K562 (cell line): Measurements from ENCODE around the gene SYT6. TPM values are rescaled to one million over a fixed set of nuclear protein-coding genes. Genes with fewer than 3 reads are reported as not detected.

Source experiments
- CTCFL ChIP-seq: IDR thresholded peaks from 2 replicates; pipeline ENCODE4 v1.6.1; 2011; ENCODE audit warnings: borderline replicate concordance, low read depth, mild to moderate bottlenecking, moderate library complexity, low read length; ENCODE audit not compliant: insufficient read depth, poor library complexity, severe bottlenecking
- DNMT1 ChIP-seq: fragments of 450-650 bp; IDR thresholded peaks from 2 replicates; pipeline ENCODE4 v1.6.1; 2016; ENCODE audit warnings: antibody characterized with exemption, mild to moderate bottlenecking
- GABPB1 ChIP-seq: sonication (generic); formaldehyde crosslinking; IDR thresholded peaks from 2 replicates; pipeline ENCODE4 v1.8.0; 2022; ENCODE audit warnings: mild to moderate bottlenecking, missing genetic modification reagents
- GTF2B ChIP-seq: IDR thresholded peaks from 2 replicates; pipeline ENCODE4 v1.6.1; 2011; ENCODE audit not compliant: insufficient read length; ENCODE audit errors: extremely low read depth
- JUNB ChIP-seq: fragments of 450-650 bp; formaldehyde crosslinking; conservative IDR thresholded peaks from 2 replicates; pipeline ENCODE4 v1.4.0; 2020; ENCODE audit warnings: mild to moderate bottlenecking
- MAFK ChIP-seq: IDR thresholded peaks from 2 replicates; pipeline ENCODE4 v1.6.1; 2011; ENCODE audit warnings: low read length, improper control_type of control experiment
- MCM5 ChIP-seq: fragments of 450-650 bp; IDR thresholded peaks from 2 replicates; pipeline ENCODE4 v1.6.1; 2016; ENCODE audit warnings: low read depth
- PTTG1 ChIP-seq: fragments of 450-650 bp; IDR thresholded peaks from 2 replicates; pipeline ENCODE4 v1.6.1; 2016; ENCODE audit warnings: low read depth, mild to moderate bottlenecking, missing genetic modification characterization, missing compliant biosample characterization
- SIN3A ChIP-seq, 2 experiments: fragments of 150-350 bp in 1 of 2; IDR thresholded peaks; 2 replicates each; pipeline ENCODE4 v1.6.1; 2011 to 2016; ENCODE audit warnings: borderline replicate concordance in 2 of 2, low read depth in 2 of 2, low read length in 2 of 2, mild to moderate bottlenecking in 2 of 2, moderate library complexity in 2 of 2; ENCODE audit not compliant: control insufficient read depth in 1 of 2
- SLC30A9 ChIP-seq: fragments of 250-450 bp; sonication (Bioruptor Pico); IDR thresholded peaks from 2 replicates; pipeline ENCODE4 v1.8.0; 2022; ENCODE audit warnings: mild to moderate bottlenecking, moderate library complexity
- SREBF2 ChIP-seq: sonication (generic); formaldehyde crosslinking; IDR thresholded peaks from 2 replicates; pipeline ENCODE4 v1.4.0; 2020; ENCODE audit warnings: mild to moderate bottlenecking, missing genetic modification reagents
- ZBED1 ChIP-seq: IDR thresholded peaks from 2 replicates; pipeline ENCODE4 v1.6.1; 2014
- ZFP30 ChIP-seq: fragments of 250-450 bp; sonication (Bioruptor Pico); IDR thresholded peaks from 2 replicates; pipeline ENCODE4 v1.8.0; 2022; ENCODE audit warnings: moderate library complexity, mild to moderate bottlenecking, inconsistent platforms, borderline replicate concordance
- ZKSCAN1 ChIP-seq: fragments of 150-350 bp; IDR thresholded peaks from 2 replicates; pipeline ENCODE4 v1.6.1; 2016; ENCODE audit warnings: low read depth, low read length
- ZNF217 ChIP-seq: sonication (generic); formaldehyde crosslinking; IDR thresholded peaks from 2 replicates; pipeline ENCODE4 v1.8.0; 2022; ENCODE audit warnings: mild to moderate bottlenecking, missing genetic modification reagents
- ZNF449 ChIP-seq: fragments of 250-450 bp; sonication (Bioruptor Pico); IDR thresholded peaks from 2 replicates; pipeline ENCODE4 v1.8.0; 2022; ENCODE audit warnings: moderate library complexity, mild to moderate bottlenecking, inconsistent platforms
- polyA plus RNA-seq, 8 experiments: library from polyadenylated mRNA; depleted of rRNA in 4 of 8; stranded (reverse) in 5 of 8; unstranded in 3 of 8; fragments of >200 nt; fragmentation: Nextera tagmentation in 2 of 8; fragmentation: Illumina TruSeq in 1 of 8; extraction: Ambion mirVana in 2 of 8; extraction: Trizol in 1 of 8; gene quantifications; 2 replicates each; pipeline versions ENCODE4 v1.2.1 to v1.2.3, GENCODE V29; 2011 to 2014; ENCODE audit warnings: inconsistent platforms in 1 of 8, missing spikeins in 1 of 8
- total RNA-seq, 7 experiments: library from RNA; depleted of rRNA in 6 of 7; stranded (reverse); fragments of >200 nt in 6 of 7; fragmentation: Illumina TruSeq in 2 of 7; extraction: Trizol in 2 of 7; gene quantifications; 2 replicates each; pipeline versions ENCODE4 v1.2.1 to v1.2.3, GENCODE V29; 2011 to 2021; ENCODE audit warnings: low replicate concordance in 1 of 7
- TF ChIP-seq, protein P1 (sequence below): conservative IDR thresholded peaks from 2 replicates; pipeline ENCODE4 v1.6.1; 2011; ENCODE audit warnings: low read depth, mild to moderate bottlenecking, low read length; ENCODE audit not compliant: control insufficient read depth
- TF ChIP-seq, protein P2 (sequence below): fragments of 450-650 bp; formaldehyde crosslinking; IDR thresholded peaks from 2 replicates; pipeline ENCODE4 v1.4.0; 2020; ENCODE audit warnings: mild to moderate bottlenecking, moderate library complexity
- TF ChIP-seq, protein P3 (sequence below), 2 experiments: fragments of 450-650 bp; IDR thresholded peaks; 2 replicates each; pipeline ENCODE4 v1.6.1; 2016

Gene SYT6
- total and polyA plus RNA-seq, 9 of the 15 experiments (the other 6 are each of a cell fraction or from before 2014, with no cell fraction given) = 0.06 TPM; not detected in 8

GRCh38 chr1:114088392-114089299 lies 65.0 kb downstream of the SYT6 start (continued):
- no peak for TF ChIP-seq ZKSCAN1
- TF ChIP-seq GABPB1 = no peak; the same call in 1 of the 2 replicates
- TF ChIP-seq, protein P1, sequence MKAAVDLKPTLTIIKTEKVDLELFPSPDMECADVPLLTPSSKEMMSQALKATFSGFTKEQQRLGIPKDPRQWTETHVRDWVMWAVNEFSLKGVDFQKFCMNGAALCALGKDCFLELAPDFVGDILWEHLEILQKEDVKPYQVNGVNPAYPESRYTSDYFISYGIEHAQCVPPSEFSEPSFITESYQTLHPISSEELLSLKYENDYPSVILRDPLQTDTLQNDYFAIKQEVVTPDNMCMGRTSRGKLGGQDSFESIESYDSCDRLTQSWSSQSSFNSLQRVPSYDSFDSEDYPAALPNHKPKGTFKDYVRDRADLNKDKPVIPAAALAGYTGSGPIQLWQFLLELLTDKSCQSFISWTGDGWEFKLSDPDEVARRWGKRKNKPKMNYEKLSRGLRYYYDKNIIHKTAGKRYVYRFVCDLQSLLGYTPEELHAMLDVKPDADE = no peak
- TF ChIP-seq MCM5 = no peak
- no peak for TF ChIP-seq SLC30A9 (CRISPR knock-in tag)
- TF ChIP-seq GTF2B = no peak
- no peak for TF ChIP-seq DNMT1
- no peak for TF ChIP-seq ZNF217
- no peak for TF ChIP-seq SIN3A (IDR thresholded peaks at IDR 0.05; ENCODE audit: borderline replicate concordance in 2 of 2, control insufficient read depth in 1 of 2, low read depth in 2 of 2, low read length in 2 of 2)
- no peak for TF ChIP-seq PTTG1 (tag)
- TF ChIP-seq ZFP30 (CRISPR knock-in tag) = no peak
- TF ChIP-seq CTCFL = no peak
- TF ChIP-seq JUNB (CRISPR knock-in tag) = no peak
- no peak for TF ChIP-seq ZBED1
- no peak for TF ChIP-seq SREBF2 (CRISPR knock-in tag)
- TF ChIP-seq, protein P2, sequence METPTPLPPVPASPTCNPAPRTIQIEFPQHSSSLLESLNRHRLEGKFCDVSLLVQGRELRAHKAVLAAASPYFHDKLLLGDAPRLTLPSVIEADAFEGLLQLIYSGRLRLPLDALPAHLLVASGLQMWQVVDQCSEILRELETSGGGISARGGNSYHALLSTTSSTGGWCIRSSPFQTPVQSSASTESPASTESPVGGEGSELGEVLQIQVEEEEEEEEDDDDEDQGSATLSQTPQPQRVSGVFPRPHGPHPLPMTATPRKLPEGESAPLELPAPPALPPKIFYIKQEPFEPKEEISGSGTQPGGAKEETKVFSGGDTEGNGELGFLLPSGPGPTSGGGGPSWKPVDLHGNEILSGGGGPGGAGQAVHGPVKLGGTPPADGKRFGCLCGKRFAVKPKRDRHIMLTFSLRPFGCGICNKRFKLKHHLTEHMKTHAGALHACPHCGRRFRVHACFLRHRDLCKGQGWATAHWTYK = no peak
- no peak for TF ChIP-seq ZNF449 (CRISPR knock-in tag)
- no peak for TF ChIP-seq MAFK
- TF ChIP-seq, protein P3, sequence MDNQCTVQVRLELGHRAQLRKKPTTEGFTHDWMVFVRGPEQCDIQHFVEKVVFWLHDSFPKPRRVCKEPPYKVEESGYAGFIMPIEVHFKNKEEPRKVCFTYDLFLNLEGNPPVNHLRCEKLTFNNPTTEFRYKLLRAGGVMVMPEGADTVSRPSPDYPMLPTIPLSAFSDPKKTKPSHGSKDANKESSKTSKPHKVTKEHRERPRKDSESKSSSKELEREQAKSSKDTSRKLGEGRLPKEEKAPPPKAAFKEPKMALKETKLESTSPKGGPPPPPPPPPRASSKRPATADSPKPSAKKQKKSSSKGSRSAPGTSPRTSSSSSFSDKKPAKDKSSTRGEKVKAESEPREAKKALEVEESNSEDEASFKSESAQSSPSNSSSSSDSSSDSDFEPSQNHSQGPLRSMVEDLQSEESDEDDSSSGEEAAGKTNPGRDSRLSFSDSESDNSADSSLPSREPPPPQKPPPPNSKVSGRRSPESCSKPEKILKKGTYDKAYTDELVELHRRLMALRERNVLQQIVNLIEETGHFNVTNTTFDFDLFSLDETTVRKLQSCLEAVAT (IDR thresholded peaks at IDR 0.05) = no peak
